WI38 (cell line): Measurements from ENCODE around the gene BCAP31.

Experiments used
- H3K4me3 ChIP-seq: 2 replicates; pipeline ENCODE4 v1.5.1; 2011; ENCODE audit warnings: low read depth, mild to moderate bottlenecking, control low read depth, low read length
- TF ChIP-seq, protein P1 (sequence below): IDR thresholded peaks from 2 replicates; pipeline ENCODE4 v1.5.1; 2012; ENCODE audit warnings: low read depth, mild to moderate bottlenecking, control low read depth, low read length

BCAP31 gene

DNA sequence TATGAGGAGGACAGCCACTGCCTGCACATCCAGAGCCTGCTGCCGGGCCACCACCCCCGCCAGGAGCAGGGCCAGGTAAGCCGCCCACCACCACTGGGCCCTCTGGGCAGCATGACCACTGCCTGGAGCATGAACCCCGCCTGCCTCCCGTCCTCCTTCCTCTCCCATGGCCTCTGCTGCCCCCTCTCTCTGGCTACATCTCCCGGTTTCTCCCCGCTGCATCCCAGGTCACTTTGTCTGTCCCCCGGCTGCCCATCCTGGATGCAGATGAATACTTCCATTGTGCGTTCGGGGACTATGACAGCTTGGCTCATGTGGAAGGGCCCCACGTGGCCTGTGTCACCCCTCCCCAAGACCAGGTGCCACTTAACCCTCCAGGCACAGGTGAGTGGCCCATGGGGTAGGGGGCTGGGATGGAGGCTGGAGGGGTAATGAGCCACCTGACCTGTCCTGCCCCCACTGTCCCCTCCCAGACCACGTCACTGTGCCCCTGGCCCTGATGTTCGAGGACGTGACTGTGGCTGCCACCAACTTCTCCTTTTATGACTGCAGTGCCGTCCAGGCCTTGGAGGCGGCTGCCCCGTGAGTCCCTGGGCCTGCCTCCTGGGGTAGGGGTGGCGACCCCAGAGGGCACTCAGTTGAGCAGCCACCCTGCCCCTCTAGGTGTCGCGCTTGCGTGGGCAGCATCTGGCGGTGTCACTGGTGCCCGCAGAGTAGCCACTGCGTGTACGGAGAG lies 45.8 kb upstream of the BCAP31 start:
- TF ChIP-seq, protein P1, sequence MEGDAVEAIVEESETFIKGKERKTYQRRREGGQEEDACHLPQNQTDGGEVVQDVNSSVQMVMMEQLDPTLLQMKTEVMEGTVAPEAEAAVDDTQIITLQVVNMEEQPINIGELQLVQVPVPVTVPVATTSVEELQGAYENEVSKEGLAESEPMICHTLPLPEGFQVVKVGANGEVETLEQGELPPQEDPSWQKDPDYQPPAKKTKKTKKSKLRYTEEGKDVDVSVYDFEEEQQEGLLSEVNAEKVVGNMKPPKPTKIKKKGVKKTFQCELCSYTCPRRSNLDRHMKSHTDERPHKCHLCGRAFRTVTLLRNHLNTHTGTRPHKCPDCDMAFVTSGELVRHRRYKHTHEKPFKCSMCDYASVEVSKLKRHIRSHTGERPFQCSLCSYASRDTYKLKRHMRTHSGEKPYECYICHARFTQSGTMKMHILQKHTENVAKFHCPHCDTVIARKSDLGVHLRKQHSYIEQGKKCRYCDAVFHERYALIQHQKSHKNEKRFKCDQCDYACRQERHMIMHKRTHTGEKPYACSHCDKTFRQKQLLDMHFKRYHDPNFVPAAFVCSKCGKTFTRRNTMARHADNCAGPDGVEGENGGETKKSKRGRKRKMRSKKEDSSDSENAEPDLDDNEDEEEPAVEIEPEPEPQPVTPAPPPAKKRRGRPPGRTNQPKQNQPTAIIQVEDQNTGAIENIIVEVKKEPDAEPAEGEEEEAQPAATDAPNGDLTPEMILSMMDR, result no peak
- H3K4me3 ChIP-seq, result no peak overlapping the region

DNA sequence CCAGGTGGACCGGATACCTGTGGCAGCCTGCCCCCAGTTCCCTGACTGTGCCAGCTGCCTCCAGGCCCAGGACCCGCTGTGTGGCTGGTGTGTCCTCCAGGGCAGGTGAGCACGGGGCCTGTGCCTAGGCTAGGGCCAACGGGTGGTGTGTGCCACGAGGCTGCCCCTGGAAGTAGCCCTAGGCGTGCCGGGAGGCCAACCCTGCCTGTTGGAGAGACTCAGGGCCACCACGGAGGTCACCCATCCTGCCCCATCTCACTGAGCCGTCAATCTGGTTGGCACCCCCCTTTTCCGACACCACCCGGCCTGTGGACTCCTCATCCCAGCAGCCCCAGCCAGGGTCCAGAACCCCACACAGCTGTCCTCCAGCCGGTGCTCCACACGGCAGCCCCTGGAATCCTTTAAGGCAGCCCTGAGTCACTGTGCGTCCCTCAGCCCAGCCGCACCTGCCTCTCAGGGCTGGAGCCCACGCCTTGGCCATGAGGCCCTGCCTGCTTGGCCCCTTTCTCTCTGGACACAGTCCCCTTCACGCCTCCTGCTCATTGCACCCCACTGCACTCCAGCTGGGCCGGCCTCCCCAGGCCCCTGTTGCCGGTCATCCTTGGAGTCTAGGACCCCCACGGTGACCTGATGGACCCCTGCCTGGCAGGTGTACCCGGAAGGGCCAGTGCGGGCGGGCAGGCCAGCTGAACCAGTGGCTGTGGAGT lies 45.1 kb upstream of the BCAP31 start:
- no peak overlapping the region for H3K4me3 ChIP-seq
- TF ChIP-seq, protein P1, result no peak

DNA sequence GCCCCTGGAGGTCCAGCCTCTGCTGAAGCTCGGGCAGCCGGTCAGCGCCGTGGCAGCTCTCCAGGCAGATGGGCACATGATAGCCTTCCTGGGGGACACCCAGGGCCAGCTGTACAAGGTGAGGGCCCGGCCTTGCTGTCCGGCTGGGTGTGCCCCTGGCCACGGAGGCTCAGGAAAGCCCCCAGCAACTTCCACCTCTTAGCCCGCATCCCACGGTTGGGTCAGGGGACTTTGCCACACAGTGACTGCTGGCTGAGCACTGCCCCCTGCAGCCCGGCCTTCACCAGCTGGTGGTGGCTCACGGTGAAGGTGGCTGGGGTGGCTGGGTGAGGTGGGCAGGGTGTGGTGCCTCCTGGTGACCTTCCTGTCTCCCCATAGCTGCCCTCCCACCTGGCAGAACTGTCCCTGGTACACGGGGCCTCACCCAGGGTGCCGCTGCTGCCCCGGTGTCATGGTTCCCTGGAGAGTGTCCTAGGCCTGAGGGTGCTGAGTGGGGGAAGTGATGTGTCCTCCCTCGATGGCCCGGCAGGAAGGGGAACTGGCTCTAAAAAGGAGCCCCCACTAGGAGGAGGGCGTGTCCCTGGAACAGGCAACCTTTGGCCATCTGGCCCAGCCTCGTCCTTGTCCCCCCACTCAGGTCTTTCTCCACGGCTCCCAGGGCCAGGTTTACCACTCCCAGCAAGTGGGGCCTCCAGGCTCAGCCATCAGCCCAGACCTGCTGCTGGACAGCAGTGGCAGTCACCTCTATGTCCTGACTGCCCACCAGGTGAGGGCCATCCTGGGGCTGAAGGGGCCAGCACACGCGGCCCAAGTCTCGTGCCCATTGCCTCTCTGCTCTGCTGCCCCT lies 44.3 kb upstream of the BCAP31 start:
- no peak overlapping the region for H3K4me3 ChIP-seq
- TF ChIP-seq, protein P1, result no peak

DNA sequence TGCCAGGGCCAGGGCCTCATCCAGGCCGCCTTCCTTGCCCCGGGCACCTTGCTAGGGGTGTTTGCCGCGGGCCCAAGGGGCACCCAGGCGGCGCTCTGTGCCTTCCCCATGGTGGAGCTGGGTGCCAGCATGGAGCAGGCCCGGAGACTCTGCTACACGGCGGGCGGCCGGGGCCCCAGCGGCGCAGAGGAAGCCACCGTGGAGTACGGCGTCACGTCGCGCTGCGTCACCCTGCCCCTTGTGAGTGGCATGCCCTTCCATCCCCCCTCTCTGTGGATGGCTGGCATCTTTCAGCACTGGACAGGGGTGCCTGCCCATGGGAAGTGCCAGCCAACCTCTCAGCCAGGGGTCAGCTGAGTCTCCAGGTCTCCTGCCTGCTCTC lies 43.5 kb upstream of the BCAP31 start:
- TF ChIP-seq, protein P1, result no peak
- no peak overlapping the region for H3K4me3 ChIP-seq

DNA sequence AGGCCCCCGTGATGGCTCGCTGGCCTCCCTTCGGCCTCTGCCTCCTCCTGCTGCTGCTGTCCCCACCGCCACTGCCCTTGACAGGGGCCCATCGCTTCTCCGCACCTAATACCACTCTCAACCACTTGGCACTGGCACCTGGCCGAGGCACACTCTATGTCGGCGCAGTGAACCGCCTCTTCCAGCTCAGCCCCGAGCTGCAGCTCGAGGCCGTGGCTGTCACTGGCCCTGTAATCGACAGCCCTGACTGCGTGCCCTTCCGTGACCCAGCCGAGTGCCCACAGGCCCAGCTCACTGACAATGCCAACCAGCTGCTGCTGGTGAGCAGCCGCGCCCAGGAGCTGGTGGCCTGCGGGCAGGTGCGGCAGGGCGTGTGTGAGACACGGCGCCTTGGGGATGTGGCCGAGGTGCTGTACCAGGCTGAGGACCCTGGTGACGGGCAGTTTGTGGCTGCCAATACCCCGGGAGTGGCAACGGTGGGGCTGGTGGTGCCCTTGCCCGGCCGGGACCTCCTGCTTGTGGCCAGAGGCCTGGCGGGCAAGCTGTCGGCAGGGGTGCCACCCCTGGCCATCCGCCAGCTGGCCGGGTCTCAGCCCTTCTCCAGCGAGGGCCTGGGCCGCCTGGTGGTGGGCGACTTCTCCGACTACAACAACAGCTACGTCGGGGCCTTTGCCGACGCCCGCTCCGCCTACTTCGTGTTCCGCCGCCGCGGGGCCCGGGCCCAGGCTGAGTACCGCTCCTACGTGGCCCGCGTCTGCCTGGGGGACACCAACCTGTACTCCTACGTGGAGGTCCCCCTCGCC lies 42.9 kb upstream of the BCAP31 start:
- H3K4me3 ChIP-seq, result no peak overlapping the region
- TF ChIP-seq, protein P1, result no peak

DNA sequence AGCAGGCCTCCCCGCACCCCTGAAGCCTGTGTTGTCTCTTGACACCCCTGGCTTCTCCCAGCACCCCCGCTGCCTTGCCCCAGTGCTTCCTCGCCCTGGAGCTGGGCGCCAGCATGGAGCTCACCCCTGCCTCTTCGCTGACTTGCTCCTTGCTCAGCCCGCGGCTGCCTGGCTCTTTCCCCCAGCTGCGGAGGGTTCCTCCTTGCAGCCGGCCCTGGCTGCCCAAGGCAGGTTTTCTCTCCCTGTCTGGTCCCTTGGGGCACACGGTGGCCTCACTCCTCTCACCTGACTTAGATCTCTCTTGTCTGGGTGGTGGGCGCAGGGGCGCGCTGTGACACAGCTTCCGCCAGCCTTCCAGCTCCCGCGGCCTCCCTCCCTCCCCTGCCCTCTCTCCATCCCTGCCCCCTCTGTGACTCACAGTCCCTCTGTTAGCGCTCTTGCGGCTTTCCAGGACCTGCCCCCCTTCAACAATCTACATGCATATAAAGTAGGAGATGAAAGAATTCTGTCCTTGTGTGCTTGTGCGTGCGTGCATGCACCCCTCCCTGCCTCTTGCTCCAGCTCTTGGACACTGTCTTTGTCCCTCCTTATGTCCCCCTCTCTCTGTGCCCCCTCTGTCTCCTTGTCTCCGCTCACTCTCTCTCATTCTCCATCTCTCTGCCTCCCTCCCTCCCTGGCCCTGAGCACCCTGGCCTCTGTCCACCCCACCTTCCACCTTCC lies 42.1 kb upstream of the BCAP31 start:
- peak overlapping the region; percentile 61 for H3K4me3 ChIP-seq
- TF ChIP-seq, protein P1, result no peak
